ENCODE results near the gene SCP2.
"Not testable (repeated sequence)": the region's sequence is repeated elsewhere in the genome, so short reads cannot be mapped to it uniquely, and the experiment has no call there.

The SCP2 gene

GRCh38 chr1:52915211-52915854, 11.7 kb upstream of the SCP2 start:
- DNase-seq = no peak

- DNase-seq = no peak
Observed at GRCh38 chr1:52915855-52916220, 11.2 kb upstream of the SCP2 start.

- no peak for DNase-seq
Observed at GRCh38 chr1:52916241-52916975, 10.7 kb upstream of the SCP2 start.

GRCh38 chr1:52917156-52917555, 9.9 kb upstream of the SCP2 start:
- DNase-seq = no peak

- no peak for DNase-seq
Observed at GRCh38 chr1:52917581-52917980, 9.5 kb upstream of the SCP2 start.

GRCh38 chr1:52918201-52918600, 8.9 kb upstream of the SCP2 start:
- no peak for DNase-seq

- DNase-seq = no peak
Observed at GRCh38 chr1:52919051-52919722, 7.9 kb upstream of the SCP2 start.

GRCh38 chr1:52919723-52920483, 7.2 kb upstream of the SCP2 start:
- no peak for DNase-seq

- DNase-seq = no peak
Observed at GRCh38 chr1:52920791-52921291, 6.2 kb upstream of the SCP2 start.

GRCh38 chr1:52925571-52926005, 1.5 kb upstream of the SCP2 start:
- DNase-seq = no peak

GRCh38 chr1:52926864-52927211, 238 bp upstream of the SCP2 start:
- DNase-seq = no peak

- DNase-seq = no peak
Observed at GRCh38 chr1:52928015-52928404, 934 bp downstream of the SCP2 start.

- DNase-seq = no peak
Observed at GRCh38 chr1:52929019-52929418, 1.9 kb downstream of the SCP2 start.

- no peak for DNase-seq
Observed at GRCh38 chr1:52937433-52938182, 10.5 kb downstream of the SCP2 start.

- DNase-seq = no peak
Observed at GRCh38 chr1:52938183-52938451, 11.0 kb downstream of the SCP2 start.

GRCh38 chr1:52943876-52944416, 16.9 kb downstream of the SCP2 start:
- no peak for DNase-seq

- no peak for DNase-seq
Observed at GRCh38 chr1:52944566-52944965, 17.5 kb downstream of the SCP2 start.

GRCh38 chr1:52947490-52947889, 20.4 kb downstream of the SCP2 start:
- DNase-seq = no peak

GRCh38 chr1:52949602-52950001, 22.5 kb downstream of the SCP2 start:
- DNase-seq = not testable (repeated sequence)

GRCh38 chr1:52952112-52952511, 25.0 kb downstream of the SCP2 start:
- no peak for DNase-seq

GRCh38 chr1:52955129-52955970, 28.3 kb downstream of the SCP2 start:
- peak; percentile 54 for DNase-seq

All from right kidney (tissue), 1 donor.